Coronary artery (tissue), 2 donors: ENCODE results near the gene CDC42SE2.

Experiments used
- DNase-seq: peaks from one replicate; pipeline ENCODE4 v3.0.0-alpha.2; 2017; ENCODE audit warnings: low spot score
- H3K27ac ChIP-seq, 2 donors: fragments of 200-600 bp; sonication (generic); one replicate each; pipeline ENCODE4 v1.5.1; 2016 to 2019
- H3K4me3 ChIP-seq: fragments of 200-600 bp; sonication (generic); 2 replicates; pipeline ENCODE4 v1.5.1; 2016; ENCODE audit warnings: mild to moderate bottlenecking, moderate library complexity
- CTCF ChIP-seq: fragments of 200-600 bp; sonication (generic); IDR thresholded peaks from one replicate; pipeline ENCODE4 v1.5.1; 2019; ENCODE audit warnings: antibody characterized with exemption

Gene CDC42SE2

GRCh38 chr5:131260895-131261294, 3.0 kb upstream of the CDC42SE2 start:
- no peak overlapping the region for H3K27ac ChIP-seq
- no peak for TF ChIP-seq CTCF
- DNase-seq: no peak
- H3K4me3 ChIP-seq: no peak overlapping the region

- TF ChIP-seq CTCF: no peak
Measured at GRCh38 chr5:131261483-131261882, 2.4 kb upstream of the CDC42SE2 start.

GRCh38 chr5:131262953-131263541, 806 bp upstream of the CDC42SE2 start:
- no peak for TF ChIP-seq CTCF
- H3K27ac ChIP-seq: peak overlapping the region; percentile 81 to 86
- peak overlapping the region; percentile 86 for H3K4me3 ChIP-seq
- DNase-seq: no peak

More at GRCh38 chr5:131261483-131261882, 2.4 kb upstream of the CDC42SE2 start:
- DNase-seq: no peak
- Histone ChIP-seq H3K27ac (no peak overlapping the region), H3K4me3 (no peak overlapping the region)

- TF ChIP-seq CTCF: no peak
- DNase-seq: peak; percentile 74
- Histone ChIP-seq H3K4me3 (peak overlapping the region; percentile 86), H3K27ac (peak overlapping the region; percentile 81 to 86)
Measured at GRCh38 chr5:131264451-131265099, 722 bp downstream of the CDC42SE2 start.

- TF ChIP-seq CTCF: no peak
- no peak for DNase-seq
- peak overlapping the region in 1 of 2 donors; percentile 2 for H3K27ac ChIP-seq
- peak overlapping the region; percentile 86 for H3K4me3 ChIP-seq
Measured at GRCh38 chr5:131265311-131265803, 1.5 kb downstream of the CDC42SE2 start.

- Histone ChIP-seq H3K4me3 (no peak overlapping the region), H3K27ac (no peak overlapping the region)
- TF ChIP-seq CTCF: no peak
- no peak for DNase-seq
Measured at GRCh38 chr5:131266370-131267060, 2.7 kb downstream of the CDC42SE2 start.
